NT2/D1 (cell line): ENCODE measurements around the gene MID2.

Source experiments
- DNase-seq: peaks from one replicate; pipeline ENCODE4 v3.0.0-alpha.2; 2011; ENCODE audit warnings: low read depth, low spot score
- H3K27me3 ChIP-seq: 2 replicates; pipeline ENCODE4 v1.6.0; 2011; ENCODE audit warnings: mild to moderate bottlenecking; ENCODE audit not compliant: insufficient read length, insufficient read depth
- H3K36me3 ChIP-seq: 2 replicates; pipeline ENCODE4 v1.6.1; 2011; ENCODE audit warnings: mild to moderate bottlenecking, low read length, mixed read lengths; ENCODE audit not compliant: insufficient read depth, insufficient read length
- H3K4me1 ChIP-seq: 2 replicates; pipeline ENCODE4 v1.5.1; 2011; ENCODE audit not compliant: insufficient read depth, insufficient read length
- H3K4me3 ChIP-seq: 2 replicates; pipeline ENCODE4 v1.5.1; 2011; ENCODE audit warnings: low read depth; ENCODE audit not compliant: insufficient read length
- H3K9ac ChIP-seq: 2 replicates; pipeline ENCODE4 v1.6.0; 2011; ENCODE audit warnings: low read depth; ENCODE audit not compliant: insufficient read length
- H3K9me3 ChIP-seq: 2 replicates; pipeline ENCODE4 v1.5.1; 2011; ENCODE audit warnings: mild to moderate bottlenecking, low read length; ENCODE audit not compliant: insufficient read depth
- SUZ12 ChIP-seq: IDR thresholded peaks from 2 replicates; pipeline ENCODE4 v1.6.1; 2011; ENCODE audit not compliant: insufficient read length, insufficient read depth; ENCODE audit errors: extremely low read depth
- YY1 ChIP-seq: IDR thresholded peaks from 2 replicates; pipeline ENCODE4 v1.6.1; 2011; ENCODE audit not compliant: insufficient read length, insufficient read depth
- ZNF274 ChIP-seq: IDR thresholded peaks from 2 replicates; pipeline ENCODE4 v1.6.1; 2011; ENCODE audit warnings: mild to moderate bottlenecking, low read depth, low read length

Gene MID2

GRCh38 chrX:107827852-107828251, 2.2 kb downstream of the MID2 start:
- Histone ChIP-seq H3K4me1 (no peaks in the 10 kb centered on the region), H3K9me3 (no peaks in the 10 kb centered on the region), H3K9ac (no peak overlapping the region), H3K4me3 (no peak overlapping the region), H3K36me3 (no peaks in the 10 kb centered on the region), H3K27me3 (peaks cover 38% of the 10 kb centered on the region)
- no peak for DNase-seq
- TF ChIP-seq YY1 (no peak), ZNF274 (no peak), SUZ12 (no peak)

DNA sequence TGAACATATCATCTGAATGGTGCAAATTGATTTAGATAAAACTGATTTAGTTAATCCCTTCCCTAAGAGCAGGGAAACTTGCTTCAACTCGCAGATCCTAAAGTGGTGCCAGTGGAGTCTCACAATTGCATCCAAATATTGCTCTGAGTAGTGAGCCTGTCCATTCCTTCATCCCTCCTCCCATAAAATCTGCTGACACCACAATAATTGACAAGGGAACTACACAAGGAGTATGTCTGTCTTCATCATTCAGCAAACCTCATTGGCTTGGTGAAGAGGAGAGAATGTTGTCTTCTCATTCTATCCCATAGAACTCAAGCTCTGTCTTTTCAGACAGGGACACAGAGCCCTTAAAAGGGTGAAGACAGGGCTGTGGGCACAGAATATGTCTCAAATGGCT, 4.2 kb downstream of the MID2 start:
- TF ChIP-seq ZNF274 (no peak), YY1 (no peak), SUZ12 (no peak)
- Histone ChIP-seq H3K27me3 (peaks cover 25% of the 10 kb centered on the region), H3K4me1 (no peaks in the 10 kb centered on the region), H3K36me3 (no peaks in the 10 kb centered on the region), H3K9me3 (no peaks in the 10 kb centered on the region), H3K4me3 (no peak overlapping the region), H3K9ac (no peak overlapping the region)
- DNase-seq: no peak

DNA sequence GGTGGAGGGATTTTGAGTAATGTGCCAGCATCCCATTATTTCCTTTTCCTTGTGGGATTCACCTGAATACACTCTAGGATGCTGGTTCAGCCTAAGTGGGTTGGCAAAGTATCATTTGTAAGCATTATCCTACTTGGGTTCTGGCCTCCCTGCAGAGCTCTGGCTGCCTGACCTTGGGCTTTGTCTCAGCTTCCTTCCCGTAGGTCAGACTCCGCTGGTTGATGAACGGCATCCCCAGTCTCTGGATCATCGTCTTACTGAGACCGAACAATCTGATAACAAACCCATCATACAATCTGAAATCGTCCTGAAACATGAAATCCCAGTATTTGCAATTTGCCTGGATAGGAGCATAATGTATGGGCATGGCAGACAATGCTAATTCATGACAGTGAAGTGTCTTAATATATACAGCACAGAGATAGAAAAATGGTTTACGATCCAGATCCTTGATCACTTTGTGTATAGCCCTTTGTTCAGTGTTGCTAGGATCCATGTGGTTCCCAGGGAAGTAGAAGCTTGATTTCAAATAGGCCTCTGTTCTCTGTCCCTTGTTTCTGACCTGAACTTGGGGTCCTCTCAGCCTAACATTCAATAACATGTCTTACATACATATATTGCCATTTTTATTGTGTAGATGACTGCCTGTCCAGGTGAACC, 5.5 kb downstream of the MID2 start:
- TF ChIP-seq ZNF274 (no peak), YY1 (no peak), SUZ12 (no peak)
- H3K27me3 ChIP-seq: peaks cover 20% of the 10 kb centered on the region
- H3K4me3 ChIP-seq: no peak overlapping the region
- H3K4me1 ChIP-seq: no peaks in the 10 kb centered on the region
- no peaks in the 10 kb centered on the region for H3K9me3 ChIP-seq
- H3K36me3 ChIP-seq: no peaks in the 10 kb centered on the region
- DNase-seq: no peak
- H3K9ac ChIP-seq: no peak overlapping the region

DNA sequence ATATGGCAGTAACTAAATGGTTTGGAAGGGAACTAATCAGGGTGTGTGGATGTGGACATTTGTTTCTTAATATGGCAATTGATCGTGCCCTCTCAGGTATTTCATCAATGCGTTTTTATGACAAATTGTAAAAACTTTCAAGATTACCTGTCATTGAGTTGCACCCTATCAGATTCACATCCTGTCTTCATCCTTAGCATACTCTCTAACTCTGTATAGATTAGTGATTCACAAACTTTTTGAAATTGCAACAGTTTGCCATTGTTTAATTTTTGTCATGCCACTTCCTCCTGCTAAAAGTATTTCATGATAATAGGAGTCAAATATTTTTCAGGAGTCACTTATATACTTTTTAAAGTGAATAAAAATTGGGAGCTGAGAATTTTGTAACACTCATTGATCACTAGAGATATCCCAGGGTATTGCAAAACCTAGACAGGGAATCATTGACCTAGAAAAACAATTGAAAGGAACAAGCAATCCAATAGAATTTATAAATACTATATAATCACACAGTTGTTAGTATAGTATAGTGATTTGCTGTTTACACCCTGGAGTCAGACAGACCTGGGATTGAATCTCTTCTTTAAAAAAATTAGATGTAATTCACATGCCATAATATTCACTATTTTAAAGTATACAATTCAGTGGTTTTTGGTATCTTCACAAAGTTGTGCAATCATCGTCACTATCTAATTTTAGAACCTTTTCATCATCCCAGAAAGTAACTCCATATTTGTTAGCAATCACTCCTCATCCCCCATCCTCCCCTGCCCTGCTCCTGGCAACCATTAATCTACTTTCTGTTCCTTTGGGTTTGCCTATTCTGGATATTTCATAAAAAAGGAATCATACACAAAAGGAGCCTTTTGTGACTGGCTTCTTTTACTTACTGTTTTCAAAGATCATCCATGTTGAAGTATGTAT, 8.9 kb downstream of the MID2 start:
- no peaks in the 10 kb centered on the region for H3K4me1 ChIP-seq
- no peak for DNase-seq
- no peaks in the 10 kb centered on the region for H3K27me3 ChIP-seq
- H3K9me3 ChIP-seq: no peaks in the 10 kb centered on the region
- no peak overlapping the region for H3K9ac ChIP-seq
- TF ChIP-seq ZNF274 (no peak), YY1 (no peak), SUZ12 (no peak)
- no peak overlapping the region for H3K4me3 ChIP-seq
- H3K36me3 ChIP-seq: no peaks in the 10 kb centered on the region

GRCh38 chrX:107836958-107837357, 11.3 kb downstream of the MID2 start:
- DNase-seq: no peak

DNA sequence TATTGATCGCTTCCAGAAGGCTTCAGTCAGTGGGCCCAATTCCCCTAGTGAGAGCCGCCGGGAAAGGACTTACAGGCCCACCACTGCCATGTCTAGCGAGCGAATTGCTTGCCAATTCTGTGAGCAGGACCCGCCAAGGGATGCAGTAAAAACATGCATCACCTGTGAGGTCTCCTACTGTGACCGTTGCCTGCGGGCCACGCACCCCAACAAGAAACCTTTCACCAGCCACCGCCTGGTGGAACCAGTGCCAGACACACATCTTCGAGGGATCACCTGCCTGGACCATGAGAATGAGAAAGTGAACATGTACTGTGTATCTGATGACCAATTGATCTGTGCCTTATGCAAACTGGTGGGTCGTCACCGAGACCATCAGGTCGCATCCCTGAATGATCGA, 15.3 kb downstream of the MID2 start:
- TF ChIP-seq ZNF274: no peak
- TF ChIP-seq YY1: no peak
- no peak for TF ChIP-seq SUZ12
- no peak overlapping the region for H3K9ac ChIP-seq
- H3K36me3 ChIP-seq: peaks cover 9% of the 10 kb centered on the region

More at GRCh38 chrX:107836958-107837357, 11.3 kb downstream of the MID2 start:
- Histone ChIP-seq H3K27me3 (no peaks in the 10 kb centered on the region), H3K4me1 (no peaks in the 10 kb centered on the region), H3K36me3 (peaks cover 9% of the 10 kb centered on the region), H3K4me3 (no peak overlapping the region), H3K9me3 (no peaks in the 10 kb centered on the region), H3K9ac (no peak overlapping the region)
- TF ChIP-seq ZNF274: no peak
- no peak for TF ChIP-seq SUZ12
- no peak for TF ChIP-seq YY1

More for the DNA sequence above, 15.3 kb downstream of the MID2 start:
- no peak for DNase-seq
- H3K4me3 ChIP-seq: no peak overlapping the region
- H3K27me3 ChIP-seq: no peaks in the 10 kb centered on the region
- H3K4me1 ChIP-seq: no peaks in the 10 kb centered on the region
- H3K9me3 ChIP-seq: no peaks in the 10 kb centered on the region
